Endodermal cell (in vitro differentiated cells): Measurements from ENCODE around the gene ACAD8. TPM values are rescaled to one million over a fixed set of nuclear protein-coding genes. Genes with fewer than 3 reads are reported as not detected.

Source experiments
- DNase-seq: peaks from one replicate; pipeline ENCODE4 v3.0.0-alpha.2; 2017
- H3K27ac ChIP-seq: 2 replicates; pipeline ENCODE4 v1.5.1; 2013; ENCODE audit warnings: mild to moderate bottlenecking, low read depth, low read length, moderate library complexity
- H3K27me3 ChIP-seq: 2 replicates; pipeline ENCODE4 v1.6.1; 2013; ENCODE audit warnings: mild to moderate bottlenecking, low read length, moderate library complexity; ENCODE audit not compliant: insufficient read depth, control insufficient read depth, poor library complexity, severe bottlenecking
- H3K36me3 ChIP-seq: 2 replicates; pipeline ENCODE4 v1.7.0; 2013; ENCODE audit warnings: mild to moderate bottlenecking, low read length, moderate library complexity; ENCODE audit not compliant: control insufficient read depth, insufficient read depth
- H3K4me1 ChIP-seq: one replicate; pipeline ENCODE4 v1.7.0; 2013; ENCODE audit warnings: low read length; ENCODE audit not compliant: control insufficient read depth, insufficient read depth
- H3K4me3 ChIP-seq: 2 replicates; pipeline ENCODE4 v1.5.1; 2013; ENCODE audit warnings: mild to moderate bottlenecking, low read length, moderate library complexity
- H3K9ac ChIP-seq: 2 replicates; pipeline ENCODE4 v1.6.1; 2013; ENCODE audit warnings: mild to moderate bottlenecking, low read length, moderate library complexity; ENCODE audit not compliant: poor library complexity, severe bottlenecking; ENCODE audit errors: extremely low read depth
- H3K9me3 ChIP-seq: 2 replicates; pipeline ENCODE4 v1.6.1; 2013; ENCODE audit warnings: mild to moderate bottlenecking, low read length, moderate library complexity; ENCODE audit not compliant: control insufficient read depth
- H3K27ac Mint-ChIP-seq: 2 replicates; pipeline ENCODE4 v1.8.0; 2020; ENCODE audit warnings: mixed read lengths
- H3K27me3 Mint-ChIP-seq: 2 replicates; pipeline ENCODE4 v1.8.0; 2021; ENCODE audit warnings: mild to moderate bottlenecking, mixed read lengths; ENCODE audit not compliant: insufficient read depth
- H3K36me3 Mint-ChIP-seq: 2 replicates; pipeline ENCODE4 v1.8.0; 2020; ENCODE audit warnings: low read depth, mixed read lengths
- H3K4me1 Mint-ChIP-seq: 2 replicates; pipeline ENCODE4 v1.8.0; 2020; ENCODE audit warnings: mixed read lengths
- H3K4me3 Mint-ChIP-seq: 2 replicates; pipeline ENCODE4 v1.8.0; 2020; ENCODE audit warnings: mild to moderate bottlenecking, moderate library complexity, mixed read lengths
- H3K9me3 Mint-ChIP-seq: 2 replicates; pipeline ENCODE4 v1.8.0; 2020; ENCODE audit warnings: mild to moderate bottlenecking, mixed read lengths
- CTCF ChIP-seq: fragments of 200-600 bp; sonication (generic); conservative IDR thresholded peaks from 2 replicates; pipeline ENCODE4 v1.5.0; 2021; ENCODE audit warnings: antibody characterized with exemption, mild to moderate bottlenecking
- WGBS, 2 experiments: methylation state at CpG; one replicate each; pipeline versions ENCODE4 v1.1.5 to v1.1.7; 2013; ENCODE audit warnings: missing lambda C conversion rate in 2 of 2, mixed read lengths in 1 of 2; ENCODE audit not compliant: insufficient coverage in 1 of 2, insufficient read length in 1 of 2; 5-methylcytosine and 5-hydroxymethylcytosine counted together
- total RNA-seq, 2 donors: library from RNA; stranded (reverse); fragmentation: NEBNext Ultra II Directional in 1 of 2; extraction: Animal tissue kit (Norgen Biotek cat#: 25700) in 1 of 2; gene quantifications; 2 replicates in 1 of 2; 3 replicates in 1 of 2; pipeline ENCODE4 v1.2.1, GENCODE V29; 2021

Gene ACAD8
- total RNA-seq, 2 donors from 2014 or later: 35.3 to 37.2 TPM

- peaks cover 30% of the 10 kb centered on the region for H3K27me3 ChIP-seq
- Mint-ChIP-seq H3K4me1 (peaks cover 16% of the 10 kb centered on the region), H3K27me3 (peaks cover 4% of the 10 kb centered on the region), H3K9me3 (no peaks in the 10 kb centered on the region), H3K4me3 (no peak overlapping the region), H3K36me3 (no peaks in the 10 kb centered on the region), H3K27ac (no peak overlapping the region)
- H3K4me3 ChIP-seq: no peak overlapping the region
- DNase-seq: peak; percentile 55
- TF ChIP-seq CTCF: peak; percentile 74
- H3K9me3 ChIP-seq: no peaks in the 10 kb centered on the region
- H3K4me1 ChIP-seq: no peaks in the 10 kb centered on the region
- 68 to 83% methylated on average over 2 to 5 of the region's 5 CpGs for WGBS, 2 experiments
- no peak overlapping the region for H3K9ac ChIP-seq
- H3K36me3 ChIP-seq: no peaks in the 10 kb centered on the region
- no peak overlapping the region for H3K27ac ChIP-seq
Observed at GRCh38 chr11:134270250-134270714, 16.9 kb downstream of the ACAD8 start.

GRCh38 chr11:134271978-134272377 is 18.6 kb downstream of the ACAD8 start:
- 93 to 100% methylated on average over 4 of the region's 4 CpGs for WGBS, 2 experiments
- Histone ChIP-seq H3K4me3 (no peak overlapping the region), H3K4me1 (no peaks in the 10 kb centered on the region), H3K36me3 (no peaks in the 10 kb centered on the region), H3K27me3 (peaks cover 47% of the 10 kb centered on the region), H3K9me3 (no peaks in the 10 kb centered on the region), H3K27ac (no peak overlapping the region), H3K9ac (no peak overlapping the region)
- Mint-ChIP-seq H3K4me3 (no peak overlapping the region), H3K27ac (no peak overlapping the region), H3K9me3 (no peaks in the 10 kb centered on the region), H3K36me3 (no peaks in the 10 kb centered on the region), H3K27me3 (peaks cover 12% of the 10 kb centered on the region), H3K4me1 (peaks cover 18% of the 10 kb centered on the region)
- TF ChIP-seq CTCF: no peak
- peak; percentile 9 for DNase-seq

GRCh38 chr11:134272381-134273316 is 19.3 kb downstream of the ACAD8 start:
- Histone ChIP-seq H3K9ac (no peak overlapping the region), H3K27me3 (peaks cover 54% of the 10 kb centered on the region), H3K4me1 (no peaks in the 10 kb centered on the region), H3K36me3 (no peaks in the 10 kb centered on the region), H3K9me3 (no peaks in the 10 kb centered on the region), H3K4me3 (no peak overlapping the region), H3K27ac (no peak overlapping the region)
- WGBS, 2 experiments: 36 to 38% methylated on average over 13 to 18 of the region's 18 CpGs
- H3K36me3 Mint-ChIP-seq: no peaks in the 10 kb centered on the region
- no peaks in the 10 kb centered on the region for H3K9me3 Mint-ChIP-seq
- H3K4me3 Mint-ChIP-seq: peak overlapping the region; percentile 84
- no peak overlapping the region for H3K27ac Mint-ChIP-seq
- DNase-seq: peak; percentile 83
- H3K4me1 Mint-ChIP-seq: peaks cover 21% of the 10 kb centered on the region
- no peak for TF ChIP-seq CTCF
- H3K27me3 Mint-ChIP-seq: peaks cover 17% of the 10 kb centered on the region
